ENCODE results near the gene NETO2.
"Not testable (repeated sequence)": the region's sequence is repeated elsewhere in the genome, so short reads cannot be mapped to it uniquely, and the experiment has no call there.

NETO2 gene

GRCh38 chr16:47161464-47161863 lies 17.7 kb upstream of the NETO2 start:
- Histone ChIP-seq H3K27ac (no peak overlapping the region), H3K4me3 (ENCODE audit: low read depth in 1 of 2, low read length in 1 of 2) (no peak overlapping the region), H3K27me3 (no peaks in the 10 kb centered on the region), H3K36me3 (peaks cover 12% of the 10 kb centered on the region), H3K4me1 (ENCODE audit: control insufficient read depth in 1 of 2, insufficient read depth in 1 of 2, low read depth in 1 of 2, low read length in 1 of 2) (no peaks in the 10 kb centered on the region), H3K9me3 (no peaks in the 10 kb centered on the region)
- no peak for TF ChIP-seq CTCF (IDR thresholded peaks at IDR 0.05)

GRCh38 chr16:47160422-47160821 lies 16.7 kb upstream of the NETO2 start:
- no peak overlapping the region for H3K4me3 ChIP-seq (ENCODE audit: low read depth in 1 of 2, low read length in 1 of 2)
- TF ChIP-seq CTCF (IDR thresholded peaks at IDR 0.05): no peak
- H3K27me3 ChIP-seq: no peaks in the 10 kb centered on the region
- H3K27ac ChIP-seq: no peak overlapping the region
- H3K9me3 ChIP-seq: no peaks in the 10 kb centered on the region
- H3K36me3 ChIP-seq: peaks cover 12% of the 10 kb centered on the region
- no peaks in the 10 kb centered on the region for H3K4me1 ChIP-seq (ENCODE audit: control insufficient read depth in 1 of 2, insufficient read depth in 1 of 2, low read depth in 1 of 2, low read length in 1 of 2)

GRCh38 chr16:47158992-47159391 lies 15.2 kb upstream of the NETO2 start:
- TF ChIP-seq CTCF (IDR thresholded peaks at IDR 0.05): no peak
- Histone ChIP-seq H3K9me3 (no peaks in the 10 kb centered on the region), H3K4me1 (ENCODE audit: control insufficient read depth in 1 of 2, insufficient read depth in 1 of 2, low read depth in 1 of 2, low read length in 1 of 2) (no peaks in the 10 kb centered on the region), H3K27me3 (no peaks in the 10 kb centered on the region), H3K36me3 (peaks cover 12% of the 10 kb centered on the region), H3K27ac (no peak overlapping the region), H3K4me3 (ENCODE audit: low read depth in 1 of 2, low read length in 1 of 2) (no peak overlapping the region)

- Histone ChIP-seq H3K36me3 (peaks cover 15% of the 10 kb centered on the region), H3K4me3 (ENCODE audit: low read depth in 1 of 2, low read length in 1 of 2) (no peak overlapping the region), H3K27ac (no peak overlapping the region), H3K9me3 (no peaks in the 10 kb centered on the region), H3K27me3 (no peaks in the 10 kb centered on the region), H3K4me1 (ENCODE audit: control insufficient read depth in 1 of 2, insufficient read depth in 1 of 2, low read depth in 1 of 2, low read length in 1 of 2) (no peaks in the 10 kb centered on the region)
- TF ChIP-seq CTCF (IDR thresholded peaks at IDR 0.05): no peak
Measured at GRCh38 chr16:47156680-47157215, 13.0 kb upstream of the NETO2 start.

- H3K4me1 ChIP-seq (ENCODE audit: control insufficient read depth in 1 of 2, insufficient read depth in 1 of 2, low read depth in 1 of 2, low read length in 1 of 2): not testable (repeated sequence)
Measured at GRCh38 chr16:47152501-47152900, 8.8 kb upstream of the NETO2 start.

GRCh38 chr16:47150067-47150466 lies 6.3 kb upstream of the NETO2 start:
- H3K4me1 ChIP-seq (ENCODE audit: control insufficient read depth in 1 of 2, insufficient read depth in 1 of 2, low read depth in 1 of 2, low read length in 1 of 2): no peaks in the 10 kb centered on the region
- no peak for TF ChIP-seq CTCF (IDR thresholded peaks at IDR 0.05)
- no peak overlapping the region for H3K27ac ChIP-seq
- H3K27me3 ChIP-seq: peaks cover 23% of the 10 kb centered on the region
- H3K36me3 ChIP-seq: peaks cover 4% of the 10 kb centered on the region
- no peaks in the 10 kb centered on the region for H3K9me3 ChIP-seq
- H3K4me3 ChIP-seq (ENCODE audit: low read depth in 1 of 2, low read length in 1 of 2): no peak overlapping the region

More at GRCh38 chr16:47152501-47152900, 8.8 kb upstream of the NETO2 start:
- H3K9me3 ChIP-seq; H3K36me3 ChIP-seq; H3K4me3 ChIP-seq (ENCODE audit: low read depth in 1 of 2, low read length in 1 of 2); H3K27me3 ChIP-seq; H3K27ac ChIP-seq: not testable (repeated sequence)
